HG03280 (cell line): Measurements from ENCODE around the gene HERPUD2.
"Not testable (repeated sequence)": the region's sequence is repeated elsewhere in the genome, so short reads cannot be mapped to it uniquely, and the experiment has no call there.

Source experiments
- ATAC-seq: cut with Tn5 transposase; IDR thresholded peaks from one replicate; pipeline ENCODE4 v1.9.1; 2021; ENCODE audit warnings: mild to moderate bottlenecking, moderate library complexity; ENCODE audit not compliant: unreplicated experiment

HERPUD2 gene

DNA sequence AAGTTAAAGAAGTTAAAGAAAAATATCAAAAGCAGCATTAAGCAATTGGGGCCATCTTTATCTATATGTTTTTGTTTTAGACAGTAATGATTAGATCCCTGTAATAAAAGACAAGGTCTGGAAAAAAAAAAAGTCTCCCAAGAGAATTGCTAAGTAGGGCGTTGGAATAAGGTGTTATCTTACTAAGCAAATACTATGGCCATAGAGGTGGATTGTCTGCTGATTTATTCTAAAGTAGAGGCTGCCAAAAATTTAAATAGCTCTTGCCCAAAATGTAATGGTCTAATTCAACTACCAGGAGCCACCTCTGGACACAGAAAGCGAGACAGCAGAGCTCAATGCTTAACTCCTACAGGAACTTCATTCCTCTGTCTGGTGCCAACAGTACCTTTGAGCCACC lies 71.6 kb downstream of the HERPUD2 start:
- ATAC-seq: no peak

DNA sequence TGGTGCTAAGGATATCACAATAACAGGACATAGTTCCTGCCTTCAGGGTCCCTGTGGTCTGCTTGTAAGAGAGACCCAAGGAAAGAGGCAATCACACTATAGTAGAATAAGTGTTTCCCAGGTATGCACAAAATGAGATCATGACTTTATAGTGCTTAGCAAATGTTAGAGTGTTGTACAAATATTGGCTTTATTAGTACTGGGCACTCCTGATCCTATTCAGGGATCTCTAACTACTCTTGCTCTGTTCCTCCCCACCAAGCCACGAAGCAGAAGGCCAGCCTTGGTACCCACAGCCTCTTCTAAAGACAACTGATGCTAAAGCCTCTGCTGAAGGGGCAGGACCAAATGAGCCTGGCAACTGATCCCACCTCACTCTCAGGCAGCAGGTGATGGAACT lies 75.1 kb downstream of the HERPUD2 start:
- ATAC-seq: no peak

DNA sequence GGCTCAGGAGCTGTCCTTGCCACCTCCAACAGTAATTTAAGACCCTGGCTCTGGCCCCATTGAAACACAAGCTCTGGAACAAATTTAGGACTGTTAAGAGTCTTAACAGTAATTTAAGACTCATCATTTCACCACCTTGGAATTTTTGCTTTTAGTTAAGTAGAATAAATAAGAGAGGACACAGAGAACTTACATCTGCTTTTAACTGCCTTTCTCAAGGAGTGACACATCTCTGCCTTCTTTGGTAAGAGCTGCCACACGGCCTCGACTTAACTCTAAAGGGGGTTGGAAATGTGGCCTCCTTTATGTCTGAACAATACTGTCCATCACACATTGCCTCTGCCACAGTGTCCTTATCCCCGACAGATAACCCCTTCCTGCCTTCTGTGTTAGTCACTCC lies 77.9 kb downstream of the HERPUD2 start:
- ATAC-seq: no peak

DNA sequence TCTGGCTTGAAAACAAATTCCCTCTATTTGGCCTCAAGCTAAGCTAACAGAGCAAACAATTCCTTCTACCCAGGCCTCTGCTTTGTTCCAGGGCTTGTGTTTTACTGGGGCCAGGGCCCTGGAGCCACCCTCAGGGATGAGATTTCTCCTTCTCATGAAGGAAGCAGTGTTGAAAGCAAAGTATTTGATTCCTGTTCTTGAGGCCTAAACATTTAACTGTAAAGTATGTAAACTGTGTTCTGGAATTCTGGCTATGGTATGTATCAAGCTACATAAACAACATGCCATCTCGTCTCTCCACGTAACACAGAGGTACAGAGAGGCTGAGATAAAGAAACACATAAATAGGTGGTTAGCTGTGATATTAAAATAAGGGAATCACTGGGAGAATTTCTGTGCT lies 81.8 kb downstream of the HERPUD2 start:
- ATAC-seq: no peak

DNA sequence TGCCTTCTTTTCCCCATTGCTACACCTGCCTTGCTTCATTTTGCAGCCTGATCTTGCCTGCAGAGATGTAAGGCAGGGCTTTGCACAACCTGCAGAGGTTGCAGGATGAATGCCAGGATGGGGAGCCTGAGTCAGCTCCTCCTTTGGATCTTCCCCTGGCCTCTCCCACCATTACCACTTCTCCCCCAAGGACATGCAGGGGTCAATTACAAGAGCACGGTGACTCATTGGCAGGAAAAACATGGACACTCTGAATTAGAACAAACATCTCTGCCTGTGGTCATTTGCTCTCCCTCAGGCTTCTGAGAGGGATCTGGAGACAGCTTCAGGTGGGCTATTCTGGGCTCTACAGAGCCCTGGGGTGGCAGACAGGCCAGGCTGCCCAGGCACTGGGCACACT lies 89.2 kb downstream of the HERPUD2 start:
- ATAC-seq: no peak

DNA sequence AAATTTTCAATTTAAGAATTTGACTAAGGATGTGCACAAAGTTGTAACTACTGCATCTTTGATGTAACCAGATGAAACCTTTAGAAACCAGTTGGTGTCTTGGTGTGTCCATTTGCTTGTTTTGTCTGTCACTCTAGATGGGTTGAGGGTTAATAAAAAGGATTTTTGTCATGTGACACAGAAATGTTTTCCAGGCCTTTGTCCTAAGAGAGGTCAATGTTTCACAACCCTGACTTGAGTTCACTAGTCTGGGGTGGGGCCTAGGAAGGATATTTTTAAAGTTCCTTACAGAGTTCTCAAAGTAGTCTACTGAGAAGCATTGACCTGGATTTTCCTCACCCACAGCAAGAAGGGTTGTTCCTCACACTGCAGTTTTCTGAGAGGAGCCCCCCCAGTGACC lies 90.3 kb downstream of the HERPUD2 start:
- no peak for ATAC-seq

DNA sequence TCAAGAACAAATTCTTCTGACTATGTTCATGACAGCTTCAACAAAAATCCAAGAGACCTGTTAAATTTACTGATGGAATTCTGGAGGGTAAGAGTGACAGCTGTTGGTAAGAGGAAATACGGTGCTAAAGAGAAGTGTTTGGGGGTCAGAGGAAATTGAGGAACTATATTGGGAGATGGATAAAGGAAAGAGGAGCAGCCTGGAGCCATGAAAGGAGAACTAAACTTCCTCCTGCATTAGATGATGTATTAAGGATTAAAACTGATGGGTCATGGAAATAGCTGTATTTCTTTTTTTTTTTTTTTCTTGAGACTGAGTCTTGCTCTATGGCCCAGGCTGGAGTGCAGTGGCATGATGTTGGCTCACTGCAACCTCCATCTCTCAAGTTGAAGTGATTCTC lies 95.3 kb downstream of the HERPUD2 start:
- no peak for ATAC-seq

DNA sequence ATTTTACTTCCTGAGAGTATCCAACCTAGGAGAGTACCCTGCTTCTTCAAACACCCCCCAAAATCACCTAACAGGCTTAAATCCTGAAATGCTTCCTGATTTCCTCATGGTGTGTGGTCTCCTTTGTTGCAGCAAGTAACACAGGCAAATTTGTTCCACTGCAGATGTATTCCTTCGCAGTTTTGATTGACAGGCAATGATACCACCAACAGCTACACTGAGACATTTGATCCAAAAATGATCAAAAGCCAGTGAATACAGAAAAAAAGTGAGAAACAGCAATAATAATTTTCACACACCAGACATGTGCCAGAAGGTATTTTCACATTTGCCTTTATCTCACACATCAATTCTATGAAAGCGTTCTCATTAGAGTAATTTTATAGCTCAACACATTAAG lies 95.9 kb downstream of the HERPUD2 start:
- no peak for ATAC-seq

DNA sequence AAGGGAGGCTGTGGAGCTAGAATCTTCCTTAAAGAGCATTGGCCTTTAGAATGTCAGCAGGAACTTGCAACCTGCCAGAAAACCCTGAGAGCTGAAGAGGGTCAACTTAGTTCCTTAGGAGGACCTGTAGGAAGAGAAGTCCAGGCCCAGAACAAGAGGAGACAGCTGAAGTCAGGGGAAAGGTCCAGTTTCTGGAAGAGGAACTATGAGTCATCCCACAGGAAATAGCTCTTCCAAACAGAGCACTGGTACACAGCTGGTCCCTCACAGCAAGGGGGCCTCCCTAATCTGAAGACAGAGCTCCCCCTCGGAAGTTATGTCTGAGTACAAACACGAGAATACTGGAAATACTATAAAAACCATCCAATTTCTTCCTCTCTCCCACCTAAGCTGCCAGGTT lies 98.9 kb downstream of the HERPUD2 start:
- no peak for ATAC-seq

DNA sequence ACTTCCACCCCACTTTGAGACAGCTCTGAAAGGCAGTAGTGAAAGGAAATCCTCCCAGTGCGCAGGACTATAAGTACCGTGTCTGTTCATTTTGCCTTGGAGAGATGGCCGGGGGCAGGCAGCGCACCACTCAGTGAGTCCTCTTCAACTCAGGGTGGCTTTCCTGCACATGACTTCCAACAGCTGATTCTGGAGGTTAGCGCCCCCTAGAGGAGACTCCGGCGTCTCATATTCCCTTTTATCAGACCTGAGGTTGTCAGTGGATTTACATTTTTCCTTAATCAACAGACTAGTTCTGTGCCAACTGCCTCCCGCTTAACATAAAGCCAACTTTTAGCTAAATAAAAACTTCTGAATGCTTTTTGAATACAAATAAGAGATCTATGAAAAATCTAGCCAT lies 101.0 kb downstream of the HERPUD2 start:
- no peak for ATAC-seq

DNA sequence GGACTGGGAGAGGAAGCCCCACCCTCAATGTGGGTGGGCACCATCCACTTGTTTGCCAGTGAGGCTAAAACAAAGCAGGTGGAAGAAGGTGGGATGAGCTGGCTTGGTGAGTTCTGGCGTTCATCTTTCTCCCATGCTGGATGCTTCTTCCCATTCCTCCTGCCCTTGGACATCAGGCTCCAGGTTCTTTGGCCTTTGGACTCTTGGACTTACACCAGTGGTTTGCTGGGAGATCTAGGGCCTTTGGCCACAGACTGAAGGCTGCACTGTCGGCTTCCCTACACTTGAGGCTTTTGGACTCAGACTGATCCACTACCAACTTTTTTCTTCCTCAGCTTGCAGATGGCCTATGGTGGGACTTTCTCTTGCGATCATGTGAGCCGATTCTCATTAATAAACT lies 106.3 kb downstream of the HERPUD2 start:
- no peak for ATAC-seq

DNA sequence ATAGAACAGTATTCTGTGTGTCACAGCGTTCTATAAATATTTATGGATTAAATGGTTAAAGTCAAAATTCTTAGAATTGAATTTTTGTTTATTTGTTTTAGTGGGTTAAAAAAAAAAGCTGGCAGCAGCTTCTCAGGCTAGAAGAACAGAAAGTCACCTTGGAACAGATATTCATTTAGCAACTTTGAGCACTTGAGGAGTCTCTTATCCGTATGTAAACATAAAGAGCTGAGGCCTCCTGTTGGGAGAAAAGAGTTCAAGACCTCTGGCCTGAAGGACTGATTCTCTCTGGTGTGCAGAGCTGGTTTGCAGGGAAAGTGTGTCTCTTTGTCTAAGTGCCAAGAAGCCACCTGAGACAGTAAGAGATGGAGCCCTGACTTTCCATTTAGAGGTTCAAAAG lies 109.9 kb downstream of the HERPUD2 start:
- ATAC-seq: no peak

DNA sequence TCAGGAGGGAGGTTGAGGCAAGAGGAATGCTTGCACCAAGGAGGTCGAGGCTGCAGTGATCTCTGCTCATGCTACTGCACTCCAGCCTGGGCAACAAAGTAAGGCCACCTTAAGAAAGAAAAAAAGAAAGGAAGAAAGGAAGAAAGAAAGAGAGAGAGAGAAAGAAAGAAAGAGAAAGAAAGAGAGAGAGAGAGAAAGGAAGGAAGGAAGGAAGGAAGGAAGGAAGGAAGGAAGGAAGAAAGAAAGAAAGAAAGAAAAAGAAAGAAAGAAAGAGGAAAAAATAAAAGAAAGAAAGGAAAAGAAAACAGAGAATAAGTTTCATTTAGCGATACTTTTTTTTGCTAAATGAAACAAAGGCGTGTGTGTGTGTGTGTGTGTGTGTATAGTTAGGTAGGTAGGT lies 110.4 kb downstream of the HERPUD2 start:
- not testable (repeated sequence) for ATAC-seq
